Activated CD8-positive, alpha-beta memory T cell treated with anti-CD3 and anti-CD28 coated beads, Interleukin-2, amount 50 U/mL, for 24 hours (primary cell): ENCODE data around the gene SLC5A3.

Experiments
- DNase-seq: peaks from one replicate; pipeline ENCODE4 v3.0.0-alpha.2; 2020; ENCODE audit errors: extremely low read depth

Gene SLC5A3

GRCh38 chr21:34073032-34073748, at the start of gene SLC5A3, which contains the start of gene MRPS6:
Gene SLC5A3 (plus strand): TSS chr21:34073578. CDS start chr21:34095199, 21,621 bp downstream.
Gene MRPS6 (plus strand): TSS chr21:34073578. CDS start chr21:34073701, 123 bp downstream.
- DNase-seq: peak; percentile 29

GRCh38 chr21:34023691-34024373, 49.5 kb upstream of the SLC5A3 start:
- DNase-seq: no peak

GRCh38 chr21:34024374-34024693, 49.0 kb upstream of the SLC5A3 start:
- no peak for DNase-seq

GRCh38 chr21:34027721-34028461, 45.5 kb upstream of the SLC5A3 start:
- DNase-seq: no peak

GRCh38 chr21:34029743-34030528, 43.4 kb upstream of the SLC5A3 start:
- no peak for DNase-seq

GRCh38 chr21:34031835-34032370, 41.5 kb upstream of the SLC5A3 start:
- DNase-seq: no peak

- DNase-seq: no peak
Observed at GRCh38 chr21:34034369-34035014, 38.9 kb upstream of the SLC5A3 start.

GRCh38 chr21:34035619-34036354, 37.6 kb upstream of the SLC5A3 start:
- DNase-seq: no peak

- DNase-seq: no peak
Observed at GRCh38 chr21:34037009-34037795, 36.2 kb upstream of the SLC5A3 start.

GRCh38 chr21:34039678-34040382, 33.5 kb upstream of the SLC5A3 start:
- no peak for DNase-seq

GRCh38 chr21:34042735-34043134, 30.6 kb upstream of the SLC5A3 start:
- DNase-seq: no peak

GRCh38 chr21:34043333-34043732, 30.0 kb upstream of the SLC5A3 start:
- no peak for DNase-seq

- no peak for DNase-seq
Observed at GRCh38 chr21:34046917-34047316, 26.5 kb upstream of the SLC5A3 start.

- no peak for DNase-seq
Observed at GRCh38 chr21:34047835-34048234, 25.5 kb upstream of the SLC5A3 start.

GRCh38 chr21:34052171-34052570, 21.2 kb upstream of the SLC5A3 start:
- DNase-seq: no peak

- no peak for DNase-seq
Observed at GRCh38 chr21:34054259-34054658, 19.1 kb upstream of the SLC5A3 start.

GRCh38 chr21:34055615-34056014, 17.8 kb upstream of the SLC5A3 start:
- no peak for DNase-seq

- DNase-seq: no peak
Observed at GRCh38 chr21:34061983-34062382, 11.4 kb upstream of the SLC5A3 start.

- no peak for DNase-seq
Observed at GRCh38 chr21:34065027-34065426, 8.4 kb upstream of the SLC5A3 start.
